GM12878 (cell line): ENCODE data around the gene ZKSCAN1. TPM values are rescaled to one million over a fixed set of nuclear protein-coding genes. Genes with fewer than 3 reads are reported as not detected.

Experiments
- CHD2 ChIP-seq: IDR thresholded peaks from 2 replicates; pipeline ENCODE4 v1.6.1; 2011; ENCODE audit warnings: low read depth, low read length, improper control_type of control experiment, borderline replicate concordance
- CUX1 ChIP-seq: IDR thresholded peaks from 2 replicates; pipeline ENCODE4 v1.6.1; 2012; ENCODE audit warnings: improper control_type of control experiment, low read depth, low read length; ENCODE audit not compliant: insufficient replicate concordance
- DPF2 ChIP-seq: fragments of 450-650 bp; IDR thresholded peaks from 2 replicates; pipeline ENCODE4 v1.6.1; 2017; ENCODE audit warnings: mild to moderate bottlenecking
- HSF1 ChIP-seq: fragments of 150-350 bp; IDR thresholded peaks from 2 replicates; pipeline ENCODE4 v1.6.1; 2014; ENCODE audit warnings: mild to moderate bottlenecking, low read depth, low read length
- JUNB ChIP-seq: IDR thresholded peaks from 2 replicates; pipeline ENCODE4 v1.6.1; 2016; ENCODE audit warnings: antibody characterized with exemption, mild to moderate bottlenecking
- NBN ChIP-seq: fragments of 450-650 bp; IDR thresholded peaks from 2 replicates; pipeline ENCODE4 v1.6.1; 2016
- RELB ChIP-seq: fragments of 450-650 bp; IDR thresholded peaks from 2 replicates; pipeline ENCODE4 v1.6.1; 2017; ENCODE audit warnings: low read depth, mild to moderate bottlenecking, moderate library complexity
- SMC3 ChIP-seq: IDR thresholded peaks from 2 replicates; pipeline ENCODE4 v1.6.1; 2011; ENCODE audit warnings: low read length, improper control_type of control experiment, borderline replicate concordance
- SREBF2 ChIP-seq: IDR thresholded peaks from 2 replicates; pipeline ENCODE4 v1.6.1; 2012; ENCODE audit warnings: mild to moderate bottlenecking, low read length
- STAT3 ChIP-seq: IDR thresholded peaks from 2 replicates; pipeline ENCODE4 v1.6.1; 2011; ENCODE audit warnings: low read depth, low read length, improper control_type of control experiment
- TARDBP ChIP-seq: IDR thresholded peaks from 2 replicates; pipeline ENCODE4 v1.6.1; 2016; ENCODE audit warnings: borderline replicate concordance
- polyA plus RNA-seq, 11 experiments: library from polyadenylated mRNA; depleted of rRNA in 4 of 11; unstranded in 6 of 11; stranded (reverse) in 5 of 11; fragments of >200 nt; fragmentation: Nextera tagmentation in 4 of 11; fragmentation: Illumina TruSeq in 1 of 11; extraction: Ambion mirVana in 4 of 11; extraction: Trizol in 1 of 11; gene quantifications; 1 replicate in 1 of 11; 2 replicates in 10 of 11; pipeline versions ENCODE4 v1.2.1 to v1.2.3, GENCODE V29; 2011 to 2016; ENCODE audit warnings: inconsistent platforms in 2 of 11, missing spikeins in 2 of 11, low read depth in 1 of 11
- total RNA-seq, 4 experiments: library from RNA; depleted of rRNA in 3 of 4; stranded (reverse); fragments of >200 nt in 3 of 4; fragmentation: Illumina TruSeq in 1 of 4; extraction: Trizol in 1 of 4; gene quantifications; 2 replicates each; pipeline versions ENCODE4 v1.2.1 to v1.2.3, GENCODE V29; 2013 to 2021

The ZKSCAN1 gene
- total and polyA plus RNA-seq, 10 of the 15 experiments (the other 5 are each of a cell fraction or from before 2014, with no cell fraction given): 3.2 to 34.4 (median 18.1) TPM

DNA sequence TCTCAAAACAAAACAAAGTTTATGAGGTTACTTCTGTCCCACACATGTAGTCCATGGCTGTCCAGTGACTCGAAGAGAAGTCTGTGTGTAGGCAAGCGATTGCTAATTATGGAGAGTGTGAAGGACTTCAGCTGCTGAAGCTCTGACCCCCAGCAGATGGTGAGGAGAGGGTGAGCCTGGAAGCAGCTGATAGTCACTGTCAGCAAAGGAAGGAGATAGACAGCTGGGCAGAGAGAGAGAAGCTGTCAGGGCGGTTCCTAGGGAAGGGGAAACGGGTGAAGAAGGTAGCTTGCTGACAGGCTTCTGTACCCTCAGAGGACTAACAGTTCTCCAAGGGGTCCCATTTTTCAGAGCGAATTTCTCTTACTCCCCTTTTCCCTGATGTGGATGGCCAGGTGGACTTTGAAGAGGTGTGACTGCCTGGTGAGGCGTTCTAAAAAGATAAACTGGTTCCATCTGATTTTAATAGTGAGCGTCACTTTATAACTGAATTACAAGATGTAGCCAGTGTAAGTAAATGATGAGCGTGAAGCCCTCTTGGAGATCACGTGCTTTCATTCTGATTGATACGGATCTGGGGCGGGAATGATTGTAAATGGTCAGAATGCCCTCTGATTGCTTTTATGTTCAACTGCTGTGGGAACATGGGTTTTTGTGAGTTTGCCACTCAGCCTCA, 46.3 kb downstream of the ZKSCAN1 start (continued):
- TF ChIP-seq RELB (no peak), HSF1 (no peak), SMC3 (no peak), CUX1 (no peak), CHD2 (no peak), TARDBP (no peak), NBN (no peak), DPF2 (no peak), STAT3 (no peak), SREBF2 (no peak), JUNB (no peak)
- TF ChIP-seq, all 136 proteins: peak for 0
